Central memory CD4-positive, alpha-beta T cell (primary cell): ENCODE data around the gene TEX12.
"Not testable (repeated sequence)": the region's sequence is repeated elsewhere in the genome, so short reads cannot be mapped to it uniquely, and the experiment has no call there.

Experiments
- DNase-seq: peaks from one replicate; pipeline ENCODE4 v3.0.0; 2022

TEX12 gene

GRCh38 chr11:112165049-112165448 lies 2.1 kb upstream of the TEX12 start:
- DNase-seq: no peak

DNA sequence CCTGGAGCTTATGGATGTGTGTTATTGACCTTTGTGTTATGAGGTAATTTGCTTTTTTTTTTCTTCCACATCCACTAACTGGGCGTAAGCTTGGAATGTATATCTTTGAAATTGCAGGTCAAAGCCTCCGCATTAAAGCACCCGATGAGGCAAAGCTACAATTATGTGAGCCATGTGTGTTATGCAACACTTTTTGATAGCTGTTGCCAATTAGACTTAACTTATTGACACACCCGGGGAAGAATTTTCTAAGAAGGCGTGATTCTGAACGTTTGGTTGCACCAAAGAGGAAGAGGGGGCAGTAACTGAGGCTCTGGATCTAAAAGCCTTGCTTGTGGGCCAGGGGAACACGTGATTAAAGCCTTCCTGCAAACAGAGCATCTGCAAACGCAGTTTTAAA lies 610 bp upstream of the TEX12 start:
- DNase-seq: no peak

- no peak for DNase-seq
These were observed 5.3 kb downstream of the TEX12 start for GRCh38 chr11:112172362-112172994.

GRCh38 chr11:112173152-112173551 lies 6.0 kb downstream of the TEX12 start:
- no peak for DNase-seq

- peak; percentile 2 for DNase-seq
These were observed 7.8 kb downstream of the TEX12 start, which contains the start of gene BCO2 for GRCh38 chr11:112174789-112175598. TSS of gene BCO2 (plus strand) at chr11:112175512. CDS start at chr11:112175602, 90 bp downstream.

GRCh38 chr11:112175599-112175952 lies 8.4 kb downstream of the TEX12 start:
- no peak for DNase-seq

DNA sequence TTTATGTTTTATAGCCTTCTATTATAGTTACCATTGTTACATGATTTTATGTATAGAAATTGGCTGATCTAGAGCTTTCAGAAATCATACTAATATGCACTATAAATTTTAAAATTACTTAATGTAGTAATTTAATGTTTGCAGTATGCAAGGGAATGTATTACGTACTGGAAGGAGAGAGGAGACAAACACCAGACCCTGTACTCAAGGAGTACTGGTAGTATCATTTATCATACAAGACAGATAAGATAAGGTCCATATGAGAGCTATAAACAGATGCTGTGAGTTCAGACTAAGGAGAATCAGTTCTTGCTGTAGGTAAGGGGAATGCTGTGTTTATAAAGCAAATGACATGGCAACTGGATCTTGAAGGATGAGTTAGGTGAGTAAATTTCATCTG lies 8.9 kb downstream of the TEX12 start:
- no peak for DNase-seq

DNA sequence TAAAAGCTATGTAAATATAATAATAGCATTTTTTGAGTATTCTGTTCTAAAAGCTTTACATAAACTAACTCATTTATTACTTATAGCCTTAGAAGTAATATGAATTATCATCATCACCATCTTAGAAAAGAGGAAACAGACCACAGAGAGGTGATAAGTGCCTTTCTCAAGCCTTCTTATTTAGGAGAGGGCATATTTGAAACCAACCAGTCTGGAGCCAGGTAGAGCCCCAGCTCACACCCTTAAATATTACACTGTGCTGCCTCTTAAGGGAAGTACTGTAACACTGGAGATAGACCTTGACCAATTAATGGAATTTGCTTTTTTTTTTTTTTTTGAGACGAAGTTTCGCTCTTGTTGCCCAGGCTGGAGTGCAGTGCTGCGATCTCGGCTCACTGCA lies 10.4 kb downstream of the TEX12 start:
- DNase-seq: no peak

DNA sequence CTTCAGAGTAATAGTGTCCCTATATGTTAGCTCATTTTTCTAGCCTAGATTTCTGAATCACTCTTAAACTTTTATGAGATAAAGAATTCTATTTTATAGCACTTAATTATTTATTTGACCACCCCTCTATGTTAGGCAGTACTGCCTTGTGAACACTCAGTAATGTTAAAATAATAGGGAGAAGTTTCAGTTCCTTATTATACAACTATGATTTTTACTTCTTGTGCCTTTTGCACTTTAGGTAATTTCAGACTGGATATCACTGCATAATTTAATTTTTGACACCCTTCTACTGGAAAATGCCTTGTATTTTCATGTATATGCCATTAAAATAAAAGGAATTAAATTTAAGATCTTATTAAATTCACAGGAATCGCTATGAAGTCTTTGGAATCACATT lies 11.3 kb downstream of the TEX12 start:
- DNase-seq: no peak

- DNase-seq: no peak
These were observed 11.8 kb downstream of the TEX12 start for GRCh38 chr11:112178936-112179335.

DNA sequence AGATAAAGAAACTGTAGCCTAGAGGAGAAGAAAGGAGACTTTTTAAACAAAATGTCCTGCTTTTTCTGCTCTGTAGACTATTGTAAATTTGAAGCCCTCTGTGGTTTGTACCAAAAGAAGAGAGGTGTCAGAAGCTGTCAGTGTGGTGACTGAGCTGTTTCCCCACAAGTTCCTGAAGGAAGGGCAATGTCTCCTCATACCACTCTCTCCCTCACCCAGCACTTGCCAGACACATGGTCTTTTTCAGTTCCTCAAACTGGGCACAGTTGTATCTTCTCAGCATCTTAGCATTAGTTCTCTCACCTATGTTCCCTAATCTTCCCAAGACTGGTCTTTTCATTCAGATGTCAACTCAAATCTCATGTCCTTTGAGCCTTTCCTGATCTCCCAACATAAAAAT lies 12.4 kb downstream of the TEX12 start:
- DNase-seq: no peak

GRCh38 chr11:112182867-112183266 lies 15.7 kb downstream of the TEX12 start:
- DNase-seq: no peak

- no peak for DNase-seq
These were observed 18.7 kb downstream of the TEX12 start for GRCh38 chr11:112185883-112186282.

DNA sequence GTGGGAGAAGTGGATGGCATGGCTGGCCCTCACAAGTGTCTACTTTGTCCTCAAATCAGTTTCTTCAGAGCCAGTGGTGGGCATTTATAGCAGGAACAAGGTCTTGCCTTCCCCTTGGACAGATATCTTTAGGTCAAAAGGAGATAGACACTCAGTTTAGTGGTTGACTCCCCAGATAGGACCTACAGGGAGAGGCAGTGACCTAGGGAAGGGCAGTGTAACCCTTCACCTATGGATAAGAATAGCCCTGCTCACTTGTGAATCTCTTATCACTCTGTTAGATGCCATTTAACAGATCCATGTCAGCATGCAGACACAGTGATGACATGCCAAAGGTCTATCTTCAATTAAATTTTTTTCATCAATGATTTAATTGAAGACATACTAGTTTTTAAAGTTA lies 19.1 kb downstream of the TEX12 start:
- no peak for DNase-seq

DNA sequence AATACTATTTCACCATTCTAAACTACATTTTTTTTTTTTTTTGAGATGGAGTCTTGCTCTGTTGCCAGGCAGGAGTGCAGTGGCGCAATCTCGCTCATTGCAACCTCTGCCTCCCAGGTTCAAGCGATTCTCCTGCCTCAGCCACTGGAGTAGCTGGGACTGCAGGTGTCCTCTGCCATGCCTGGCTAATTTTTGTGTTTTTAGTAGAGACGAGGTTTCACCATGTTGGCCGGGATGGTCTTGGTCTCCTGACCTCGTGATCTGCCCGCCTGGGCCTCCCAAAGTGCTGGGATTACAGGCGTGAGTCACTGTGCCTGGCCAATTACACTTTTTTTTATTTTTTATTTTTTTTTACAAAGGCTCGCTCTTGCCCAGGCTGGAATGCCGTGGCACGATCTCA lies 27.9 kb downstream of the TEX12 start:
- not testable (repeated sequence) for DNase-seq

DNA sequence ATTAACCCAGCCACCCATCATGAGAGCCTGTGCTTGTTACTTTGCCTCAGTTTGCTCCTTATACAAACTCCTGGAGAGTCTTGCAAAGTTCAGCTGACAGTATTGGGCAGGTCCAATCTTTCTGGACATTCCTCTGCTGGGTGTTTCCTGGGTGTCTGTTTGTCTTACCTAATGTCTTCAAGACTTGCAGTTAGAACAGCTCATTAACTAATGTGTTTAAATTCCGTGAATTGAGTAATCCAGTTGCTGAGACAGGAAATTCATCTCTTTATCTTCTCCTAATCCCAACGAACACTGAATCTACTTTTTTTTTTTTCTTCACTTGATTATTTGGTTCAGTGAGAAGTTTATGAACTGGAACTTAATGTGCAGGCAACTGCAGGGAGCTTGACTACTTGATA lies 28.8 kb downstream of the TEX12 start:
- DNase-seq: no peak

GRCh38 chr11:112196519-112197087 lies 29.4 kb downstream of the TEX12 start:
- no peak for DNase-seq

DNA sequence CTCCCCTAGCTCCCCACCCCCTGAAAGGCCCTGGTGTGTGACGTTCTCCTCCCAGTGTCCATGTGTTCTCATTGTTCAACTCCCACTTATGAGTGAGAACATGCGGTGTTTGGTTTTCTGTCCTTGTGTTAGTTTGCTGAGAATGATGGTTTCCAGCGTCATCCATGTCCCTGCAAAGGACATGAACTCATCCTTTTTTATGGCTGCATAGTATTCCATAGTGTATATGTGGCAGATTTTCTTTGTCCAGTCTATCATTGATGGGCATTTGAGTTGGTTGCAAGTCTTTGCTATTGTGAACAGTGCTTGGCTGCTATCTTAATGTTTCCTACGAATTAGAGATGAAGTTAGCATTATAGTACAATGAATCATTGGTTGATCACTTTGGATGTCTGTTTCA lies 31.9 kb downstream of the TEX12 start:
- DNase-seq: not testable (repeated sequence)

DNA sequence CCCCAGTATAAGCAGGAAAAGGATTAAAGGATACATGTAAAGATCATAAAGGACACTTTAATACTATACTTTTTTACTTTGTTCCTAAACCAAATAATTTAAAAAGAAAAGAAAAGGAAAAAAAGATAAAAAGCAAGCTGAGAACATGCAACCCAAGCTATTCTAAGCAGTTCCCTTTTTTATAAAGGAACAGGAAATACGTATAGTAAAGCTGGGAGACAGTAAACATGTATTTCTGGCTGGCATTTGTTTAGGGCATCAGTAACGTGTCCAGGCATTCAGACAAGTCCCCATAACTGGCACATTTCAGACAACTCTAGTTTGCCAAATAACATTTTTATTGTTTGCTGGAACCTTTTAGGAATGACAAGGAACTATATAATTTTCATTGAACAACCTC lies 33.1 kb downstream of the TEX12 start:
- DNase-seq: no peak

- DNase-seq: no peak
These were observed 38.9 kb downstream of the TEX12 start for GRCh38 chr11:112206071-112206470.

GRCh38 chr11:112210890-112211289 lies 43.7 kb downstream of the TEX12 start:
- DNase-seq: no peak

DNA sequence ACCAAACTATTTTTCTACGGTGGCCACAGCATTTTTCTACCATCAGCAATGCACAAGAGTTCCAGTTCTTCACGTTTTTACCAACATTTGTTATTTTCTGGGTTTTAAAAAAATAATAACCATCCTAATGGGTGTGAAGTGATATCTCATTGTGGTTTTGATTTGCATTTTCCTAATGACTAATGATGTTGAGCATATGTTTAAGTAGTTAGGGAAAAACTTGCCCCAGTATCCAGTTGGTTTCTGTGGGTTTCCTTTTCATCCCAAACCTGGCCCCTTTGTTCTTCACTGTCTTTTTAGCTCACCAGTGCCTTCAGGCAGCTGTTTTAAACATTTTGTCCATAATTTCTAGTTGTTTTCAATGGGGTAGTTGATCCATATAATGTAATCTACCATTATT lies 44.4 kb downstream of the TEX12 start:
- no peak for DNase-seq

- no peak for DNase-seq
These were observed 45.1 kb downstream of the TEX12 start for GRCh38 chr11:112212290-112212689.

- DNase-seq: no peak
These were observed 45.5 kb downstream of the TEX12 start for GRCh38 chr11:112212710-112213109.
